Medulla oblongata (tissue), 1 donor: ENCODE results near the gene PBX1.
A peak's percentile ranks its signal among the peaks of the same experiment; 100 is the strongest.
"Not testable (repeated sequence)": the region's sequence is repeated elsewhere in the genome, so short reads cannot be mapped to it uniquely, and the experiment has no call there.

Experiments
- DNase-seq: peaks from one replicate; pipeline ENCODE4 v3.0.0-alpha.2; 2015; ENCODE audit errors: extremely low spot score

PBX1 gene

DNA sequence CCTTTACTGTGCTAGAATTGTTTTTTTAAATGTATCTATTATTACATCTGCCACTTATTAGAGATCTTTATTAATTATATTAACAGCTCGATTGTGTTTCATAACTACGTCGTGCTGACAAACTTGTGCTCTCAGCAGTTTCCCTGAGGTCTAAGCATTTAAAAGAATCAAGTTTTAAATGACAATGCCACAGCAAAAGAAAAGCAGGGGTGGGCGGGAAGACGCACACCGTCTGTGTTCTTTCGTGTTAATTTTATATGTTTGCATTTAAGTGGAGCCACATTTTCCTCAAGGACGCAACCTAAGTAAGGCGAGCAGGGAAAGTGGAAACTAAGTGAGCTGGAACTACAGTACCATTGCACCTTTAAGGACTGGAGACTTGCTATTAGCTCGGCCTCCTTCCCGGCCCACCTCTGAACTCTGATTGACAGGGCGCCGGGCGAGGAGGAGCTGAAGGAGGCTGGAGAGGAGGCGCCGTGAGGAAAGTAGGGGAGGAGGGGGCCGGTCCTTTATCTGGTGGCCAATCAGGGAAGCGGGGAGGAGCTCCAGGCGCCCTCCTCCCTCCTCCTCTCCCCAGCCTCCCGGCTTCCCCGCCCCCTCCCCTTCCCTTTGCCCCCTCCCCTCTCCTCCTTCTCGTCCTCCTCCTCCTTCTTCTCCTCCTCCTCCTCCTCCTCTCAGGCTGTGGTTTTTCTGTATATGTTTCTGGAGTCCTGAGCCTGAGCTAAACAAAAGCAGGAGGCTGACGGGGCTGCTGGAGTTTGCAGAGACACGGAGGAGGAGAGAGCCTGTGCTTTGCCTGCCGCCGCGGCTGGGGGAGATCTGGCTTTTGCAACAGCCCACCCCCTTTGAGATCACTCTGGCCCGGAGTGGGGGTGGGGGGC lies at the start of gene PBX1:
Gene PBX1, plus strand, starts transcription at position 724 of the 881 bp plus-strand sequence.
- DNase-seq = peak; percentile 99

DNA sequence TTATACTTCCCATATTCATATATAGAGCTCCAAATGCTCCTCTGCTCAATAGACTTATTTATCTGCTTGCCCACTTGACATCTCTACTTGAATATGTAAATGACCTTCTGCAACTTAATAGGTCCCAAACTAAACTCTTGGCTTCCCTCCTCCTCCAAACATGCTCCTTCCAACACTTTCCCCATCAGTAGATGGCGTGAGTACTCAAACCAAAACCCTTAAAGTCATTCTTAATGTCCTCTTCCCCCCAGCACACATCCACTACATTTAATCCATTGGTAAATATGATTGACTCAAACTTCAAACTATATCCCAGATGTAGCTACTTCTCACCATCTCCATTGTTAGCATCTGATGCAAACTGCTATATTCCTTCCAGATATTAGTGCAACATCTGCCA lies 48.5 kb upstream of the PBX1 start:
- DNase-seq = no peak

DNA sequence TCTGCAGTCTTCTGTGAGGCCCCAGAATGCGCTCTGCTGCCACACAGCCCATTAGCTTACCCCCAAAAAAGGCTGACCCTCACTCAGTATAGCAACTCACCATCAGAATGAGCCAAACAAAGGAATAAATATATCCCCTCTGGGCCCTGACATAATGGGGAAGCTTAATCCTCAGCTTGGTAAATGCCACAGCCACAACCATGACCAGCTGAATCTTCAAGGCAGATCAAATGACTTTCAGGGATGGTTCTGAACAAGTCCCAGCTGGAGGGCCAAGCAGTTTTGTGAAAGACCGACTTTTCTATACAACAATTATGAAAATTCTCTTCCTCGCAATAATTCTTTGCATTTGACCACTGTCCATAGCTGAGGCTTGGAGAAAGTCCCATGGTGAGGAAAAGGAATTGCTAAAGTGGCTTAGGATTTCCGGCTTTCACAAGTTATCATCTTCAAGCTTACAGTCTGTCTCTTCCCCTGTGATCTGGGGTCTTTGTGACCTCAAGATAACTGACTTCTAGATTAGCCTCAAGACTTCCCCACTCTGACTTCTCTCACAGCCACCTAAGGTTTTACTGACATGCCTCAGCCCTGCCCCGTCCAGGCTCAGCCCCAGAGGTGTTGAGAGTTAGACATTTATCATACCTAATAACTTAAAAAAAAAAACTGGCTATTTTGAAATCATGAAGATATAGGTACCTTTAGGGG lies 47.8 kb upstream of the PBX1 start:
- DNase-seq = no peak

DNA sequence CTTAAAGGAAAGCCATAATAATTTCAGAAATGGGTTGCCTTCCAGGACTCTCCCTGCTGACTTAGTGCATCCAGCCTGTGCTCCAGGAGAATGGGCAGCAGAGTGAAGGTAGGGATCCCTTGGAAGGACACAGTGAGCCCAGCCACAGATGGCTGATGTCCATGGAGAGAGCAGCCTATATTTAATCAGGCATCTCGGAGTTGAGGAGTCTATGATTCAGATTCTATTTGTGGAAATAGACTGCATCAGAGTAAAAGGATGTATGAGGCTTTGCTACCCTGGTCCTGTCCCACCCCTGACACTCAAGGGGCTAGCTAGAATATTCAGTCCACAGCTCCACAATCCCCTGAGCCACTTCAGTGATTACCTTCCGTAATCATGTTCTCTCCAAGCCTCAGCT lies 43.8 kb upstream of the PBX1 start:
- no peak for DNase-seq

DNA sequence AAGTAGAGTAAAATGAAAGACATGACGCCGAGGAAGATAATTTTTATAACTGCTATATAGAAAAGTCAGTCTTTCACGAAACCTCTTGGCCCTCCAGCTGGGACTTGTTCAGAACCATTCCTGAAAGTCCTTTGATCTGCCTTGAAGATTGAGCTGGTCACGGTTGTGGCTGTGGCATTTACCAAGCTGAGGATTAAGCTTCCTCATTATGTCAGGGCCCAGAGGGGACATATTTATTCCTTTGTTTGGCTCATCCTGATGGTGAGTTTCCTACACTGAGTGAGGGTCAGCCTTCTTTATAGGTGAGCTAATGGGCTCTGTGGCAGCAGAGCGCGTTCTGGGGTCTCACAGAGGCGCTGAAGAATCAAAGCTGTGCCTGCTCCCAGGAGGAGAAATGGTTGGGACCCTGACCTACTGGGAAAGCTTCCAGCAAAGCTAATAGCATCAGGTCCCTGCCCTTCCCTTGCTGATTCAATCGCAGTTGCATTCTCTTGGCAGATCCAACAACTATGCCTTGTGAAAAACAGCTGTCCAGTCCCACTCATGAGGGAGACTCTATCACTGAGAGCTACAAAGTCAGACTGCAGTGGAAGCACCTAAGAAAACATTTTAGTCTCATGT lies 43.2 kb upstream of the PBX1 start:
- DNase-seq = no peak

DNA sequence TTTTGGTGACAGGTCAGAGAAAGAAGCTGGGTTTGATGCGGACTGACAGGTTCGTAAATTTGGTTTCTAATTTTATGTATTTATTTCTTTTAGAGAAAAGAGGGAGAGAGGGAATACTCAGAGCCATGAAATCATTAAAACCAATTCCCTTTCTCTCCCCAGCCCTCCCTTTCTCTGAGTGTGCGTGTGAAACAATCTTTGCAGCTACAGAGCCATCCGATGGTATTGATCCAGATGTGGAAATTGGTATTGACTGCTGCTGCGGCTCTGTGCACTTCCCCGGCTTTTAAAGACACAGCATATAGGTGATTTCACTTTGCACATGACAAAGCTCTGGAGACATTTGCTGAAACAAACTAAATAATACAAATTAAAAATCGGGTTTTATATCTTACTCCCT lies 42.4 kb upstream of the PBX1 start:
- DNase-seq = no peak

DNA sequence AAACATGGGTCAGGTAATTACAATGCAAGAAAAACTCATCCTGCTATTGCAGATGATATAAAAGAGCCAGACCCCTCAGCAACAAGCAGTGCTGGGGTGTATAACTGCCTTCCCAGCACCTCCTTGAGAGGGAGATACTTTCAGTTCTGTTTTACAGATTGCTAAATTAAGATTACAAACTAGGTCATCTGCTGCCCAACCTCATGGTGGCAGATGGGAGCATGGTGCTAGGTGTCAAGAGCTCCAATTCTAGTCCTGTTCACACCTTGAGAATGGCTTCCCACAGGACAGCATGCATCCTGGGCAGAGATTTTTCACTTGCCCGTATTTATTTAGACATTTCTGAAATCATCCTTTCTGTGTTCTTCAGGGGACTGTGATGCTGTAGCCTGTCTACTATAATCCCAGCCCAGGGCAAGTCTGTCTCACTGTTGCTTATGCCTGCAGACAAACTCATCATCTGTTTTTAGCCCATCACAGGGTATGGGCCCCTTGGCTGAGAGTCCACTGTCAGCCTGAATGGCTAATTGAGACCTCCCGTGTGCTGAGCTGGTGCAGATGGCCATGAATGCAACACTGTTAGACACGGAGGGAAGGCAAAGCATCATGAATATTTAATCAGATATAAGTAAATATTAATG lies 40.2 kb upstream of the PBX1 start:
- DNase-seq = peak; percentile 52

DNA sequence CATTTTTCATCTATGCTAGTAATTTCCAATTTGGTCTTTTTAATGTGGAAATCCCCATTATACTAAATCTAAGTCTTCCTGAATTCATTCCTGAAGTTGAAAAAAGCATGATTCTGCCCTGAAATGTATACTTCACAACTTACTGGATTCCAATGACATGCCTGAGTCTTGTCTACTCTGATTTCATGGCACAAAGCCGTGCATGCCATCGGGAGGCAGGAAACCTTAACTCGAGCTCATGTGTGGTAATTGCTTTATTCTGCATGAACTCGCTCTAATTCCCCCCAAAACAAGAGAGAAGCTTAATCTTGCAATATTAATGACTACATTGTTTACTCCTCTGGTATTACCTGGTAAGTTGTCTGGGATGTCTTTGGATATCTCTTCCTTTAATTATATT lies 39.6 kb upstream of the PBX1 start:
- DNase-seq = peak; percentile 5

DNA sequence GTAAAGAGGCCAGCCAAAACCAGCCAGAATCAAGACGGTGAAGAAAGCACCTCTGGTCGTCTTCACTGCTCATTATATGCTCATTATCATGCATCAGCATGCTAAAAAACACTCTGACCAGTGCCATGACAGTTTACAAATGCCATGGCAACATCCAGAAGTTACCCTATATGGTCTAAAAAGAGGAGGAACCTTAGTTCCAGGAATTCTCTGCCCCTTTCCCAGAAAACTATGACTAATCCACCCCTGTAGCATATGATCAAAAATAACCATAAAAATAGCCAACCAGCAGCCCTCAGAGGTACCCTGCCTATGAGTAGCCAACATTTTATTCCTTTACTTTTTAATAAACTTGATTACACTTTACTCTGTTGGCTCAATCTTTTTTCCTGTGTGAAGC lies 34.2 kb upstream of the PBX1 start:
- DNase-seq = no peak

DNA sequence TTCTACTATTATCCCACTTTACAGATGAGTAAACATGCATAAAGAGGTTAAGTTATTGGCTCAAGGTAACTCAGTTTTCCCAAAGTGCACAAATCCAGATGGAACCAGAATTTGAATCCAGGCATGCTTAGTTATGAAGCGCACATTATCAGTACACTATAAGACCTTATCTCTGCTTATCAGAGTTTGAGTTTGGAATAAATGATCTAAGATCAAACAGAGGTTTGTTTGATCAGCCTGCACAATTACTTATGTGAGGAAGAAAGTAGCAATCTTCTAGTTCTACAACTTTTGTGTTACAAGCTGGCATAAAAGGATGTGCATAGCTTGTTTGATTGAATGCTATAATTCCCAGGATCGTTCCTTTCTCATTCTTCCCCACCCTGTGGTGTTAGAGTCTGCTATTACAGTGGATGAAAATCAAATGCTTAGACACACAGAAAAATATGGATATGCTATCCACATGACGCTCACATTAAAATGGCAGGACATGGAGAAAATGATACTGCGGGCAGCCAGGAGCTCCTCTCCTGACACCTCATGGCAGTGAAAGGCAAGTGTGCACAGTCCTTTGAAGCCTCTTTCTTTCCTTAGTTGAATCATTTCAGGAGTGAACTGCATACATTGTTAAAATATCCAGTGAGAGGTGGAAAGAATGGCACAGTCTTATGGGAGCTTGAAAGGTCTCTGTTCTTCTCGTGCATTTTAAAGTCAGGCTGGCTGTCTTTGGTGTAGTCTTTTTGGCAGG lies 23.9 kb upstream of the PBX1 start:
- no peak for DNase-seq

DNA sequence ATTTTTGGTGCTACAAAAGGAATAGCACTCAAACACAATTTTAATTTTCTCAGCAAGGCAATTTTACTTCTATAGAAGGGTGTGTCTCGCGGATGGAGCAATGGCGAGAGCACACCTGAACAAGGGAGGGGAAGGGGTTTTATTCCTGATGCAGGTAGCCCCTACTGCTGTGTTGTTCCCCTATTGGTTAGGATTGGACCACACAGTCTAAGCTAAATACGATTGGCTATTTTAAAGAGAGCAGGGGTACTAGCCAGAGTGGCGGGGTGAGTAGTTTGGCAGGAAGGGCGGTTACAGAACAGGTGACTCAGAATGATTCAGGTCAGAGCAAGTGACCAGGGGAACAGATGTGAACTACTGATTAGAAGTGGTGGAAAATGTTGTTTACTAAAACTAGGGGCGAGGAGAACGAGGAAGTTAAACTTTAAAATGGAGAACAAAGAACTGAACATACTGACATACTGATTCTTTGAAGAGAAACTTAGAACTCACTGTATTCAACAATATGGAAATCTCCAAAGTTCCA lies 6.5 kb upstream of the PBX1 start:
- DNase-seq = not testable (repeated sequence)

DNA sequence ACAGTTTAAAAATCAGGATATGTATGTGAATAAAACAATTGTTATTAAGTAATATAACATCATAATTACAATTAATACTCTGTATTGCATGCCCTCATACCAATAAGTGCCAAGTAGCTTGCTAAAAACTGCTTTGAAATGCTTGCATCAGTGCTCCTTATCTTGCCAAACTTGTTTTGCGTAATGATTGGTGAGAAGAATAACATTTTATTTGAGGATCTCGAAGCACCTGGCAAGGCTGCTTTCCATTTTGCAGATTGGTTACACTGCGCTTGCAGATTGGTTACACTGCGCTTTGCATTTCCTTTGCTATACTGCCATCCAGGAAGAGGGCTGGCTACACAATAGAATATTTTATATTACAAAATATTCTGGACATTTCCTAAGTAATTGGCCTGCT lies 1.7 kb upstream of the PBX1 start:
- no peak for DNase-seq

DNA sequence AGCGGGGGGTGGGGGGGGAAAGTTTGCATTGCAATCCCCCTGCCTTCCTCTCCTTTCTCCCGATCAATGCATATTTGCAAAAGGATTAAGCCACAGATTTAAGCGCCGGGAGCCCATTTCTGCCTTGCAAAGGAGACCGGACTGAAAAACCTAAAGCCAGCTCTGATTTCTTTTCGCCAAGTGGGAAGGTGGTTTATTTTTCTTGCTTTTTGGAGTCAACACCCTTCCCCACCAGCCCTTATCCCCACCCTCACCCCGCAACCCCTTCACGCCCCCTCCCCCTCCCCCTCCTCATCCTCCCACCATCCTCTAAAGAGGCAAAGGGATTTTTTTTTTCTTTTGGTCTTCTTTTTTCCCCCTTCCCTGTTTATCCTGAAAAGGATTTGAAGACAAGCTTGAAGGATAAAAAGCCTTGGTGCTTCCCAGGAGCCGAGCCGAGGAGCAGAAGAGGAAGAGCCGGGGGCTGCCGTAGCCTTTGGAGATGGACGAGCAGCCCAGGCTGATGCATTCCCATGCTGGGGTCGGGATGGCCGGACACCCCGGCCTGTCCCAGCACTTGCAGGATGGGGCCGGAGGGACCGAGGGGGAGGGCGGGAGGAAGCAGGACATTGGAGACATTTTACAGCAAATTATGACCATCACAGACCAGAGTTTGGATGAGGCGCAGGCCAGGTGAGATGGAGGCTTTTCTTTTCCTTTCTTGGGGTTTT lies 513 bp downstream of the PBX1 start:
- peak; percentile 55 for DNase-seq

DNA sequence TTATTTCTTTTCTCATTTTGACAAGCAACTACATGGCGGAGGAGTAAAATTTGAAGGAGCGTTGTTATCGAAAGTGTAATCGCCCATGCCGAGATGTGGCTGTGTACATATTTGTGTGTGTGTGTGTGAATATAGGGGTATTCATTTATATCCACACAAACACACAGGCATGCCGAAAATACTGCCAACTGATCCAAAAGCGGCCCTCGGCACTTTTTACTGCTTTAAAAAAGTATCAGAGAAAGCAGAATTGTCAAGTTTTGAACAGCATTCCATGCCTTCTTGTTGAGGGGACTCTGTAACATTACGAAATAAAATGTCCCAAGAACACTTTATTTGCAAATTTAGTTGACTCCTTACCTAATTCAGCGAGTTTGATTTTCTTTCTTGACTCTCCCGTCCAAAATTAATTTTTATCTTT lies 1.1 kb downstream of the PBX1 start:
- DNase-seq = peak; percentile 45

DNA sequence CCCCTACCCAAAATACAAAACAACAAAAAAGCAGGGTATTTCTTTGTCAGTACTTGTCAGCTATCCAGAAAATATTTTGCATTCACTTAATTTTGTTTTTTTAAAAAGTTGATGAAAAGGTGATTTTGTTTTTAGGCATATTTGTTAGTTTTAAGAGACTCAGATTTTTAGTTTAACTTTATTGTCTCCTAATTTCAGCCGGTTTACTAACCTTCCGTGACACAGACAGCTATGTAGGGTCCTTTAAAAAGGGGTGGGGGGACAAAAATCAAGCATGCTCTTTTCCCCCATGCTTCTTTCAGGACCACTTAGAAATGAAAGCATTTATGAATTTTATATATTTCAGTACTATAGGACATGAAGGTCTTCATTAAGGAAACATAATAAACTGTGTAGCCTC lies 1.6 kb downstream of the PBX1 start:
- no peak for DNase-seq

DNA sequence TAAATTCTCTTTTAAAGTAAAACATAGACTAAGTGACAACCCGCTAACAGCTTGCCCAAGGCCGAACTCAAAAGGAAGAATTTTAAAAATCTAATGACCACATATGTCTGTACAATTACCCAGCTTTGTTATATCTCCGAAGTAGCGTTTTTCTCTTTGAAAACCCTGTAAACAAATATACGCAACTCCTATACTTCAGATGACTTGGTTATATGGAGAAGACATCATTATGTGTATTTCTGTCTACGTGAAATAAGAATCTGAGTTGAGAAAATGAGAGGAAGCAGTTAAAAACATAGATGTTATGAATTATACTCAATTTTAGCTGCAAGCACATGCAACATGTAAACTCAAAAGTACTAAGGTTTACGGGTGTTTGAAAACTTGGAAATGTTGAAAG lies 2.0 kb downstream of the PBX1 start:
- peak; percentile 28 for DNase-seq

DNA sequence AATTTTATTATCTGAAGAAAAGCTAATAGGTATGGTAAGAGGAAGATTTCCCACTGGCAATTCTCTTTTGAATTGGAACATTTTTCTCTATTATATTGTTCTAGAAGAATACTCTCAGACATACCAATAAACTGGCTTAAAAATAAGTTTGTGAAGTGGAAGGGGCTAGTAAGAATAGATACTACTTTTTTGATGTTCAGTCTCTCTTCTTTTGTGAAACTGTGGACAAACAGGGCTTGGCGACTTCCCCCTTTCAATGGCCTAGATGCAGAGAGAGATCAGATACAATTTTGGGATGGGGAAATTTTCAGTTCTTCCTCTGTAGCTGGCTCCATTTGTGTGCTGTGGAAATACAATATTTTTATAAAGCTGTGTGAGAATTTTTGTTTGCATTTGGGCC lies 2.5 kb downstream of the PBX1 start:
- peak; percentile 65 for DNase-seq

DNA sequence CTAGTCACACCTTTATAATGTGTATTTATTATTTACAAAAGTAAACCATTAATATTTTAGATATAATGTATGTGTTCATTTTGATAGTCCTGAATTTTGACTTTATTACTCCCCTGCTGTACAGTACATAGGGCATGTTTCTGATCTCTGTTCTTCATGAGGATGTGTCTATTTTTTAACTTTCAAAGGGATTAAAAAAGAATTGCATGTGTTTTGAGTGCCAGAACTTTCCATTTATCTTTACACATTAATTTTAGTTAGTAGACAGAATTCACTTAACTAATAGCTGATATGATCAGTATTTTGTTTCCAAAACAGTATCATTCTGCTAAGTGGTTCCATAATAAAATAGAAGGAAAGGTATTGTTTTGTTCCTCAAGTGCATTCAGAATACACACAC lies 3.1 kb downstream of the PBX1 start:
- no peak for DNase-seq

DNA sequence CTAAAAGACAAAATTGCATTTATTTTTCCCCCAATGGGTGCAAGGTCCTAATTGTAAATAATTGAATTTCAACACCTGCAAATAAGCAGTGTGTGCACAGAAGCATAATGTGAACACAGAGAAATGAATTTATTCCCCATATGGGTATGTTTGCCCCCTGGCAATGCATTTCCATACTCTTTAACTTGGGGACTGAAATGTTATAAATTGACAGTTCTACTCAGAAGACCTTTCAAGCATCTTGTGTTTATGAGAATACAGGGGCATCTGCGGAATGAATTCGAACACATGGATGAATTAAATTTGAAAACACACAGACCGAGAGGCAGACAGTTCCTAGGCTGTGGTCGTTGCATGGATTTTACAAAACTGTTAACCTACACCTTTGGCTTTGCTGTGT lies 3.5 kb downstream of the PBX1 start:
- DNase-seq = no peak

DNA sequence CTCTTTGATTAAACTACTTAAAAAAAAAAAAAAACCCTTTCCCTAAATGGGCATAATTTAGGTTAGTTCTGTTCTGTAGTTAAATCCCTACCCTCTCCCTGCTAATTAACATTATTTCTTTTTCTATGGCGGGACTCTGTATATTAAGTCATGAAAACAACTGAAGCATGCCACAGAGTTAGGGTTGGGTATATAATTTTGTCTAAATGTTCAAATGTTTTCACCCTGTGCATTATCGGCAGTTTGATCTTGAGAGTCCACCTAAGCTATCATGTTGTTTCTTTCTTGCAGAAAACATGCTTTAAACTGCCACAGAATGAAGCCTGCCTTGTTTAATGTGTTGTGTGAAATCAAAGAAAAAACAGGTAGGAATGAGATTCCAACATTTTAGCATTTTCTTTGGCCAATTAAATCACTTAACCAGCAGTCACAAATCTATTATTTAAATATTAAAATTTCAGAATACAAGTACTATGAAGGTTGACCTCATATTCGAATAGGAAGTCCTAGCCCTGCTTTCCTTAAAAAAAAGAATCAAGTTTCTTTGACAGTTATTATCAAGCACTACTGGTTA lies 4.0 kb downstream of the PBX1 start:
- DNase-seq = peak; percentile 33
